CD4-positive, alpha-beta T cell (primary cell): Measurements from ENCODE around the gene SRA1. TPM values are rescaled to one million over a fixed set of nuclear protein-coding genes. Genes with fewer than 3 reads are reported as not detected.
A peak's percentile ranks its signal among the peaks of the same experiment; 100 is the strongest.

Source experiments
- ATAC-seq: fragments of 200-7000 bp; cut with Tn5 transposase; one replicate; pipeline ENCODE4 v1.10.0; 2022; ENCODE audit warnings: mild to moderate bottlenecking; ENCODE audit not compliant: poor library complexity
- CTCF ChIA-PET: fragments of 350-600 bp; sonication (Branson Sonifier 250); formaldehyde crosslinking; loops from one replicate; lab custom pipeline; 2021; ENCODE audit warnings: antibody characterized with exemption, inconsistent platforms; lab: Charles Lee
- POLR2A ChIA-PET: fragments of 350-600 bp; sonication (Branson Sonifier 250); formaldehyde crosslinking; loops from one replicate; lab custom pipeline; 2021; ENCODE audit warnings: antibody characterized with exemption, inconsistent platforms; lab: Charles Lee
- DNase-seq, 14 experiments: peaks; one replicate each; pipeline ENCODE4 v3.0.0-alpha.2; 2013 to 2020; ENCODE audit warnings: mixed read lengths in 2 of 14
- H3K27ac ChIP-seq, 2 donors: one replicate each; pipeline versions ENCODE4 v1.5.1 to v1.7.0; 2013; ENCODE audit warnings: low read length in 2 of 2, low read depth in 1 of 2, mild to moderate bottlenecking in 1 of 2
- H3K27me3 ChIP-seq, 2 experiments: 1 replicate in 1 of 2; 2 replicates in 1 of 2; pipeline versions ENCODE4 v1.6.1 to v1.7.0; 2013; ENCODE audit warnings: low read length in 2 of 2, control low read depth in 1 of 2, mild to moderate bottlenecking in 1 of 2, moderate library complexity in 1 of 2; ENCODE audit not compliant: insufficient read depth in 2 of 2, control insufficient read depth in 1 of 2
- H3K36me3 ChIP-seq: one replicate; pipeline ENCODE4 v1.6.1; 2013; ENCODE audit warnings: low read length, control low read depth; ENCODE audit not compliant: insufficient read depth
- H3K4me1 ChIP-seq: one replicate; pipeline ENCODE4 v1.6.1; 2013; ENCODE audit warnings: low read length, control low read depth; ENCODE audit not compliant: insufficient read depth
- H3K4me3 ChIP-seq: one replicate; pipeline ENCODE4 v1.5.1; 2013; ENCODE audit warnings: mild to moderate bottlenecking, low read length, moderate library complexity
- H3K9me3 ChIP-seq, 2 experiments: 1 replicate in 1 of 2; 2 replicates in 1 of 2; pipeline versions ENCODE4 v1.6.1 to v1.7.0; 2013; ENCODE audit warnings: low read length in 2 of 2, mild to moderate bottlenecking in 2 of 2, control low read depth in 1 of 2, moderate library complexity in 1 of 2; ENCODE audit not compliant: control insufficient read depth in 1 of 2, insufficient read depth in 1 of 2
- H3K27ac Mint-ChIP-seq: one replicate; pipeline ENCODE4 v1.8.0; 2020; ENCODE audit warnings: mixed read lengths
- H3K27me3 Mint-ChIP-seq: one replicate; pipeline ENCODE4 v1.8.0; 2021; ENCODE audit warnings: mixed read lengths
- H3K36me3 Mint-ChIP-seq: one replicate; pipeline ENCODE4 v1.8.0; 2021; ENCODE audit warnings: low read depth, mixed read lengths
- H3K4me1 Mint-ChIP-seq: one replicate; pipeline ENCODE4 v1.8.0; 2021; ENCODE audit warnings: low read depth, mixed read lengths
- H3K4me3 Mint-ChIP-seq: one replicate; pipeline ENCODE4 v1.8.0; 2020; ENCODE audit warnings: mild to moderate bottlenecking, mixed read lengths
- H3K9me3 Mint-ChIP-seq: one replicate; pipeline ENCODE4 v1.8.0; 2020; ENCODE audit warnings: mixed read lengths
- CTCF ChIP-seq: fragments of 200-600 bp; IDR thresholded peaks from one replicate; pipeline ENCODE4 v1.8.0; 2022; ENCODE audit warnings: antibody characterized with exemption, mild to moderate bottlenecking
- intact Hi-C, 2 experiments: fragments of 100-400 bp; cut with DNase I in 1 of 2; cut with micrococcal nuclease in 1 of 2; formaldehyde crosslinking; loops; one replicate each; pipeline versions ENCODE4 v1.15.1 to v1.9.0; 2023 to 2025; cut with DNase I, micrococcal nuclease
- total RNA-seq, 174 experiments: library from RNA in 2 of 174; stranded (reverse) in 2 of 174; gene quantifications; one replicate each; pipeline ENCODE4 v1.2.3 and lab custom pipeline; 2021 to 2026

Gene SRA1
- total RNA-seq, 2 experiments from 2014 or later = 30.9 to 31.6 TPM

GRCh38 chr5:140563596-140563995, 6.3 kb upstream of the SRA1 start:
- DNase-seq (peak in 3 of 14 experiments; percentile 16 to 47 (median 30)), ATAC-seq (no peak)
- peaks cover 41% of the 10 kb centered on the region for H3K36me3 ChIP-seq
- Mint-ChIP-seq H3K4me1 (peaks cover 51% of the 10 kb centered on the region), H3K4me3 (peak overlapping the region; percentile 94), H3K9me3 (no peaks in the 10 kb centered on the region), H3K36me3 (peaks cover 56% of the 10 kb centered on the region), H3K27ac (peak overlapping the region; percentile 94), H3K27me3 (no peaks in the 10 kb centered on the region)
- H3K27ac ChIP-seq = peak overlapping the region; percentile 89 to 97
- H3K9me3 ChIP-seq = no peaks in the 10 kb centered on the region
- POLR2A ChIA-PET = interaction anchor here (0.8 to 8.9 kb wide), 10 partner anchors 12 to 162 kb away, joined by 3 to 87 read pairs (median 6); partner anchors contain the start of genes ANKHD1, CD14, EIF4EBP3 and IK
- no peaks in the 10 kb centered on the region for H3K27me3 ChIP-seq
- peaks cover 62% of the 10 kb centered on the region for H3K4me1 ChIP-seq
- H3K4me3 ChIP-seq = peak overlapping the region; percentile 98
- CTCF ChIA-PET = interaction anchor here (0.9 to 1.2 kb wide), 3 partner anchors 16 to 75 kb away, joined by 3 to 10 read pairs (median 3); partner anchors contain the start of gene EIF4EBP3
- intact Hi-C loops = loop anchor here (5.0 to 10.0 kb wide), 3 partner anchors 149 to 389 kb away; partner anchors contain the start of genes CYSTM1 (in 1 of the 2) and PFDN1 (in 1 of the 2)
- TF ChIP-seq CTCF = no peak

GRCh38 chr5:140561753-140562523, 4.7 kb upstream of the SRA1 start:
- no peak for ATAC-seq
- intact Hi-C loops = loop anchor here (5.0 to 10.0 kb wide), 3 partner anchors 150 to 387 kb away; partner anchors contain the start of genes CYSTM1 (in 1 of the 2) and PFDN1 (in 1 of the 2)

More at GRCh38 chr5:140561753-140562523, 4.7 kb upstream of the SRA1 start:
- H3K9me3 Mint-ChIP-seq = no peaks in the 10 kb centered on the region
- DNase-seq = peak in 1 of 14 experiments; percentile 20
- H3K27ac ChIP-seq = no peak overlapping the region
- no peak overlapping the region for H3K4me3 Mint-ChIP-seq
- H3K36me3 Mint-ChIP-seq = peaks cover 45% of the 10 kb centered on the region
- H3K27me3 Mint-ChIP-seq = no peaks in the 10 kb centered on the region
- H3K4me1 ChIP-seq = peaks cover 52% of the 10 kb centered on the region
- no peak for TF ChIP-seq CTCF
- ChIA-PET CTCF (interaction anchor here (1.4 kb wide), 2 partner anchors 10 to 15 kb away, joined by 3 read pairs; partner anchors contain the start of gene EIF4EBP3), POLR2A (interaction anchor here (1.4 to 8.9 kb wide), 2 partner anchors 14 to 160 kb away, joined by 5 to 87 read pairs; partner anchors contain the start of genes ANKHD1 and EIF4EBP3)
- H3K36me3 ChIP-seq = peaks cover 25% of the 10 kb centered on the region
- H3K27me3 ChIP-seq = no peaks in the 10 kb centered on the region
- peak overlapping the region; percentile 94 for H3K27ac Mint-ChIP-seq
- H3K4me1 Mint-ChIP-seq = peaks cover 51% of the 10 kb centered on the region
- no peak overlapping the region for H3K4me3 ChIP-seq
- no peaks in the 10 kb centered on the region for H3K9me3 ChIP-seq
